Neural cell (in vitro differentiated cells): ENCODE measurements around the gene ENO1. TPM values are rescaled to one million over a fixed set of nuclear protein-coding genes. Genes with fewer than 3 reads are reported as not detected.

ENCODE experiments used
- H2AFZ ChIP-seq: fragments of 200-600, 300-800 bp; sonication (generic), shearing (Covaris generic); 2 replicates; pipeline ENCODE4 v1.6.0; 2014; ENCODE audit warnings: low read depth, mild to moderate bottlenecking, antibody characterized with exemption, low read length, moderate library complexity
- H3F3A ChIP-seq: fragments of 200-600 bp; shearing (Covaris generic); 2 replicates; pipeline ENCODE4 v1.6.1; 2016; ENCODE audit warnings: mild to moderate bottlenecking, moderate library complexity, mixed read lengths, antibody characterized with exemption, low read length; ENCODE audit not compliant: insufficient read depth, poor library complexity, severe bottlenecking
- H3K27ac ChIP-seq: fragments of 200-600, 300-800 bp; sonication (generic), shearing (Covaris generic); 2 replicates; pipeline ENCODE4 v1.5.1; 2014; ENCODE audit warnings: mild to moderate bottlenecking, low read length, moderate library complexity
- H3K27me3 ChIP-seq: fragments of 300-800, 200-600 bp; sonication (generic), shearing (Covaris generic); 2 replicates; pipeline ENCODE4 v1.6.0; 2014; ENCODE audit warnings: mild to moderate bottlenecking, low read depth, low read length, moderate library complexity; ENCODE audit not compliant: insufficient read depth
- H3K36me3 ChIP-seq: fragments of 300-800, 200-600 bp; sonication (generic), shearing (Covaris generic); 2 replicates; pipeline ENCODE4 v1.5.1; 2014; ENCODE audit warnings: mild to moderate bottlenecking, antibody characterized with exemption, low read length, moderate library complexity; ENCODE audit not compliant: insufficient read depth
- H3K4me2 ChIP-seq: fragments of 300-800, 200-600 bp; sonication (generic), shearing (Covaris generic); 2 replicates; pipeline ENCODE4 v1.6.0; 2014; ENCODE audit warnings: mild to moderate bottlenecking, low read length
- H3K4me3 ChIP-seq: fragments of 300-800, 200-600 bp; sonication (generic), shearing (Covaris generic); 2 replicates; pipeline ENCODE4 v1.5.1; 2014; ENCODE audit warnings: mild to moderate bottlenecking, low read length, moderate library complexity
- H3K79me2 ChIP-seq: fragments of 200-600 bp; shearing (Covaris generic); replicated peaks from 2 replicates; pipeline ENCODE4 v1.6.0; 2014; ENCODE audit warnings: mild to moderate bottlenecking, low read length, moderate library complexity; ENCODE audit not compliant: insufficient read depth
- H3K9ac ChIP-seq: fragments of 300-800, 200-600 bp; sonication (generic), shearing (Covaris generic); 2 replicates; pipeline ENCODE4 v1.6.1; 2016; ENCODE audit warnings: mild to moderate bottlenecking, low read length, mixed read lengths
- H3K9me2 ChIP-seq: fragments of 200-600 bp; shearing (Covaris generic); 2 replicates; pipeline ENCODE4 v1.6.1; 2016; ENCODE audit warnings: mild to moderate bottlenecking, low read length, mixed read lengths; ENCODE audit not compliant: insufficient read depth
- H3K9me3 ChIP-seq: fragments of 200-600, 300-800 bp; sonication (generic), shearing (Covaris generic); 2 replicates; pipeline ENCODE4 v1.6.1; 2016; ENCODE audit warnings: mild to moderate bottlenecking, mixed run types, low read length, moderate library complexity, mixed read lengths
- H4K20me1 ChIP-seq: fragments of 200-600 bp; shearing (Covaris generic); 2 replicates; pipeline ENCODE4 v1.6.1; 2016; ENCODE audit warnings: mild to moderate bottlenecking, mixed run types; ENCODE audit not compliant: insufficient read depth
- EP300 ChIP-seq: fragments of 450-650 bp; conservative IDR thresholded peaks from 2 replicates; pipeline ENCODE4 v1.6.1; 2014; ENCODE audit warnings: antibody characterized with exemption, mild to moderate bottlenecking, moderate library complexity; ENCODE audit not compliant: poor library complexity, severe bottlenecking
- EZH2 ChIP-seq: fragments of 200-600, 300-800 bp; shearing (Covaris generic), sonication (generic); IDR thresholded peaks from 2 replicates; pipeline ENCODE4 v1.6.1; 2014; ENCODE audit warnings: antibody characterized with exemption, low read length, borderline replicate concordance, mild to moderate bottlenecking; ENCODE audit not compliant: insufficient read depth, poor library complexity, severe bottlenecking
- MXI1 ChIP-seq: fragments of 450-650 bp; conservative IDR thresholded peaks from 2 replicates; pipeline ENCODE4 v1.6.1; 2014; ENCODE audit warnings: antibody characterized with exemption, mild to moderate bottlenecking; ENCODE audit not compliant: poor library complexity, severe bottlenecking
- POLR2AphosphoS5 ChIP-seq: IDR thresholded peaks from 2 replicates; pipeline ENCODE4 v1.6.1; 2012
- RAD21 ChIP-seq: fragments of 450-650 bp; conservative IDR thresholded peaks from 2 replicates; pipeline ENCODE4 v1.6.1; 2014; ENCODE audit warnings: antibody characterized with exemption, mild to moderate bottlenecking, moderate library complexity
- SMC3 ChIP-seq: fragments of 450-650 bp; conservative IDR thresholded peaks from 2 replicates; pipeline ENCODE4 v1.6.1; 2014; ENCODE audit warnings: antibody characterized with exemption, mild to moderate bottlenecking, moderate library complexity; ENCODE audit not compliant: poor library complexity
- TAF1 ChIP-seq: IDR thresholded peaks from 2 replicates; pipeline ENCODE4 v1.6.1; 2012; ENCODE audit warnings: low read depth
- polyA plus RNA-seq: library from polyadenylated mRNA; depleted of rRNA; stranded (reverse); fragments of >200 nt; gene quantifications from 2 replicates; pipeline ENCODE4 v1.2.3, GENCODE V29; 2014
- TF ChIP-seq, protein P1 (sequence below): fragments of 450-650 bp; IDR thresholded peaks from 2 replicates; pipeline ENCODE4 v1.5.1; 2014; ENCODE audit warnings: antibody characterized with exemption, mild to moderate bottlenecking, moderate library complexity; ENCODE audit not compliant: poor library complexity, severe bottlenecking
- TF ChIP-seq, protein P2 (sequence below): IDR thresholded peaks from 2 replicates; pipeline ENCODE4 v1.6.1; 2012; ENCODE audit warnings: borderline replicate concordance

The ENO1 gene
- polyA plus RNA-seq, 1 donor from 2014 or later = 199 TPM

DNA sequence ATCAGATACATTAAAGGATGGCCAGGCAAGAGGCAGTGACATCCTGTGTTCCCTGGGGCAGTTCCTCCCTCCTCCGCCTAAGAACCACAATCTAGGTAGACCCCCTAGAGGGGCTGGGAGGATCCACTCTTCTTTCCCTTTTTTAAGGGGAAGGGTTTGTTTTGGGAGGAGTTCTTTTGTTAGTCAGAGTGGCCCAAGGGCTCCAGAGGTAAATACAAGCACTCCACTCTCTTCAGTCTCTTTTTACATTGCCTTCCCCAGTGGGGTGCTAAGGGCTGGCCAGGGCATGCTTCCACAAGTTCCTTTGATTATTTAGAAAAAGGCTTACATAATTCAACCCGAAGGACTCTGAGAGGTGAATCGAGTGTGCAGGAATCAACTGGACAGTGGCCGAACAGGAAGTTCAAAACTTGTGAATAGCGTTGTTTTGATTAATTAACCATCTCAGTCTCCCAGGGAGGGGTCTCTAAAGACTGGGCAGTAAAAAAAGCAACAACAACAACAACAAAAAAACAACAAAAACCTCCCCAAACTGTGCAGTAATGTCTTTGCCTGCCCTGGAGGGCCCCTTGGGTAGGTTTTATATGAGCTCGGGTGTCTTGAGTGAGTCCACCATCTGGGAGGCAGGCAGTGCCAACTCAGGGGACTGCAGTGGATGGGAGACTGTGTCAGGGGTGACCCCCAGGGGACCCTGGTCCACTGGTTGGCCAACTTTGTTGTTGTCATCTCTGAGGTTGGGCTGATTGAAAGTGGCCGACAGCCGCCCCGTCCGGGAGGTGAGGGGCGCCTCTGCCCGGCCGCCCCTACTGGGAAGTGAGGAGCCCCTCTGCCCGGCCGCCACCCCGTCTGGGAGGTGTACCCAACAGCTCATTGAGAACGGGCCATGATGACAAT lies 33.2 kb upstream of the ENO1 start:
- H3K4me3 ChIP-seq = no peak overlapping the region
- H3K9me3 ChIP-seq = no peaks in the 10 kb centered on the region
- no peaks in the 10 kb centered on the region for H3K36me3 ChIP-seq
- no peaks in the 10 kb centered on the region for H3K79me2 ChIP-seq
- H2AFZ ChIP-seq = no peak overlapping the region
- no peaks in the 10 kb centered on the region for H4K20me1 ChIP-seq
- no peak overlapping the region for H3K9ac ChIP-seq
- H3K27me3 ChIP-seq = no peaks in the 10 kb centered on the region
- TF ChIP-seq RAD21 (no peak), MXI1 (no peak), EP300 (no peak), SMC3 (no peak), EZH2 (no peak), POLR2AphosphoS5 (no peak), TAF1 (no peak)
- TF ChIP-seq, protein P1, sequence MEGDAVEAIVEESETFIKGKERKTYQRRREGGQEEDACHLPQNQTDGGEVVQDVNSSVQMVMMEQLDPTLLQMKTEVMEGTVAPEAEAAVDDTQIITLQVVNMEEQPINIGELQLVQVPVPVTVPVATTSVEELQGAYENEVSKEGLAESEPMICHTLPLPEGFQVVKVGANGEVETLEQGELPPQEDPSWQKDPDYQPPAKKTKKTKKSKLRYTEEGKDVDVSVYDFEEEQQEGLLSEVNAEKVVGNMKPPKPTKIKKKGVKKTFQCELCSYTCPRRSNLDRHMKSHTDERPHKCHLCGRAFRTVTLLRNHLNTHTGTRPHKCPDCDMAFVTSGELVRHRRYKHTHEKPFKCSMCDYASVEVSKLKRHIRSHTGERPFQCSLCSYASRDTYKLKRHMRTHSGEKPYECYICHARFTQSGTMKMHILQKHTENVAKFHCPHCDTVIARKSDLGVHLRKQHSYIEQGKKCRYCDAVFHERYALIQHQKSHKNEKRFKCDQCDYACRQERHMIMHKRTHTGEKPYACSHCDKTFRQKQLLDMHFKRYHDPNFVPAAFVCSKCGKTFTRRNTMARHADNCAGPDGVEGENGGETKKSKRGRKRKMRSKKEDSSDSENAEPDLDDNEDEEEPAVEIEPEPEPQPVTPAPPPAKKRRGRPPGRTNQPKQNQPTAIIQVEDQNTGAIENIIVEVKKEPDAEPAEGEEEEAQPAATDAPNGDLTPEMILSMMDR = no peak
- TF ChIP-seq, protein P2, sequence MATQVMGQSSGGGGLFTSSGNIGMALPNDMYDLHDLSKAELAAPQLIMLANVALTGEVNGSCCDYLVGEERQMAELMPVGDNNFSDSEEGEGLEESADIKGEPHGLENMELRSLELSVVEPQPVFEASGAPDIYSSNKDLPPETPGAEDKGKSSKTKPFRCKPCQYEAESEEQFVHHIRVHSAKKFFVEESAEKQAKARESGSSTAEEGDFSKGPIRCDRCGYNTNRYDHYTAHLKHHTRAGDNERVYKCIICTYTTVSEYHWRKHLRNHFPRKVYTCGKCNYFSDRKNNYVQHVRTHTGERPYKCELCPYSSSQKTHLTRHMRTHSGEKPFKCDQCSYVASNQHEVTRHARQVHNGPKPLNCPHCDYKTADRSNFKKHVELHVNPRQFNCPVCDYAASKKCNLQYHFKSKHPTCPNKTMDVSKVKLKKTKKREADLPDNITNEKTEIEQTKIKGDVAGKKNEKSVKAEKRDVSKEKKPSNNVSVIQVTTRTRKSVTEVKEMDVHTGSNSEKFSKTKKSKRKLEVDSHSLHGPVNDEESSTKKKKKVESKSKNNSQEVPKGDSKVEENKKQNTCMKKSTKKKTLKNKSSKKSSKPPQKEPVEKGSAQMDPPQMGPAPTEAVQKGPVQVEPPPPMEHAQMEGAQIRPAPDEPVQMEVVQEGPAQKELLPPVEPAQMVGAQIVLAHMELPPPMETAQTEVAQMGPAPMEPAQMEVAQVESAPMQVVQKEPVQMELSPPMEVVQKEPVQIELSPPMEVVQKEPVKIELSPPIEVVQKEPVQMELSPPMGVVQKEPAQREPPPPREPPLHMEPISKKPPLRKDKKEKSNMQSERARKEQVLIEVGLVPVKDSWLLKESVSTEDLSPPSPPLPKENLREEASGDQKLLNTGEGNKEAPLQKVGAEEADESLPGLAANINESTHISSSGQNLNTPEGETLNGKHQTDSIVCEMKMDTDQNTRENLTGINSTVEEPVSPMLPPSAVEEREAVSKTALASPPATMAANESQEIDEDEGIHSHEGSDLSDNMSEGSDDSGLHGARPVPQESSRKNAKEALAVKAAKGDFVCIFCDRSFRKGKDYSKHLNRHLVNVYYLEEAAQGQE = no peak
- H3K4me2 ChIP-seq = no peak overlapping the region
- no peaks in the 10 kb centered on the region for H3F3A ChIP-seq
- H3K9me2 ChIP-seq = no peaks in the 10 kb centered on the region
- no peak overlapping the region for H3K27ac ChIP-seq

DNA sequence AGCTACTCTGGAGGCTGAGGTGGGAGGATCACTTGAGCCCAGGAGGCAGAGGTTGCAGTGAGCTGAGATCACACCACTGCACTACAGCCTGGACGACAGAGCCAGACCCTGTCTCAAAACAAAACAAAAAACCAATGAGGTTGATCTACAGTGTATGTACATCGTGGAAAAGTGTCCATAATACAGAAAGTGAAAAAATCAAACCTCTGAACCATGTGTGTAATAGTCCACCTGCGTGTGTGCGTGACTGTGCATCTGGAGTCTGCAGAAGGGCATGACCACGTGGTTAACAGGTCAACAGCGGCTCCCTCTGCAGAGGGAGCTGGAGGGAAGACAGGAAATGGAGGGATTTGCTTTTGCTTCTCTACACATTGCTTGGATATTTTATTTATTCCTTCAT lies 32.4 kb upstream of the ENO1 start:
- Histone ChIP-seq H3K4me3 (no peak overlapping the region), H4K20me1 (no peaks in the 10 kb centered on the region)

More for the DNA sequence above, 32.4 kb upstream of the ENO1 start:
- Histone ChIP-seq H3K9me3 (no peaks in the 10 kb centered on the region), H3K27me3 (no peaks in the 10 kb centered on the region), H3K4me2 (no peak overlapping the region), H3K9ac (no peak overlapping the region), H3K36me3 (no peaks in the 10 kb centered on the region), H2AFZ (no peak overlapping the region), H3K9me2 (no peaks in the 10 kb centered on the region), H3K27ac (no peak overlapping the region), H3F3A (no peaks in the 10 kb centered on the region), H3K79me2 (no peaks in the 10 kb centered on the region)
- TF ChIP-seq, protein P2 = no peak
- TF ChIP-seq, protein P1 = no peak
- TF ChIP-seq MXI1 (no peak), SMC3 (no peak), TAF1 (no peak), RAD21 (no peak), EP300 (no peak), EZH2 (no peak), POLR2AphosphoS5 (no peak)
